ENCODE results near the gene KCNC3. TPM values are rescaled to one million over a fixed set of nuclear protein-coding genes. Genes with fewer than 3 reads are reported as not detected.

The KCNC3 gene
- total and polyA plus RNA-seq, 2 donors (not counting 3 experiments of a cell fraction or from before 2014, with no cell fraction given): 0.22 to 0.91 TPM

- Histone ChIP-seq H3K4me3 (replicated peaks in 1 of 3; ENCODE audit: insufficient read depth in 1 of 3, low read depth in 1 of 3, low read length in 3 of 3) (no peak overlapping the region), H2AFZ (ENCODE audit: low read depth, low read length) (no peak overlapping the region), H3K4me2 (ENCODE audit: insufficient read depth, low read length) (no peak overlapping the region), H3K27me3 (ENCODE audit: control insufficient read depth in 2 of 2, insufficient read depth in 2 of 2, low read length in 2 of 2) (peaks cover 21% of the 10 kb centered on the region in 2 experiments), H3K9me3 (replicated peaks; ENCODE audit: control insufficient read depth, insufficient read depth, low read length) (no peaks in the 10 kb centered on the region), H3K27ac (ENCODE audit: insufficient read depth, low read depth, low read length) (no peak overlapping the region), H4K20me1 (replicated peaks; ENCODE audit: control insufficient read depth, extremely low read depth, insufficient read depth, low read length) (no peaks in the 10 kb centered on the region), H3K79me2 (ENCODE audit: control insufficient read depth, insufficient read depth, low read length) (no peaks in the 10 kb centered on the region), H3K9ac (replicated peaks; ENCODE audit: extremely low read depth, insufficient read depth, low read length) (no peak overlapping the region), H3K9me1 (replicated peaks; ENCODE audit: control insufficient read depth, extremely low read depth, insufficient read depth, low read length) (no peaks in the 10 kb centered on the region), H3K36me3 (ENCODE audit: control insufficient read depth in 2 of 2, extremely low read depth in 1 of 2, insufficient read depth in 2 of 2, low read length in 2 of 2) (no peaks in the 10 kb centered on the region), H3K4me1 (ENCODE audit: control insufficient read depth, extremely low read depth, insufficient read depth, low read length) (no peaks in the 10 kb centered on the region)
- BruUV-seq (replicated peaks): no TSS peak
- dilution Hi-C loops (cut with MboI; ENCODE audit: extremely low pct_ligation_motif_present, low sequenced_read_pairs) (no loop called here), intact Hi-C loops (cut with micrococcal nuclease) (no loop called here)
- DNase-seq (ENCODE audit: low read depth, low spot score) (no peak), FAIRE-seq (no peak)
- ChIA-PET CTCF (interaction anchor here (1.0 kb wide), 1 partner anchor 68 kb away, joined by 3 read pairs; no protein-coding TSS in a partner anchor), POLR2A (no interaction called here)
- TF ChIP-seq POLR2A (IDR thresholded peaks at IDR 0.05; ENCODE audit: low read depth, low read length) (no peak), MAX (IDR thresholded peaks at IDR 0.05; ENCODE audit: insufficient read depth, insufficient read length) (no peak), GATA2 (IDR thresholded peaks at IDR 0.05; ENCODE audit: insufficient read depth, insufficient read length, low read depth, low read length) (no peak), JUN (IDR thresholded peaks at IDR 0.05; ENCODE audit: borderline replicate concordance, insufficient read depth, insufficient read length, low read depth) (no peak), MYC (IDR thresholded peaks at IDR 0.05; ENCODE audit: low read depth, low read length) (no peak), FOS (IDR thresholded peaks at IDR 0.05; ENCODE audit: borderline replicate concordance, insufficient read depth, low read length) (no peak)
These were observed 6.0 kb downstream of the KCNC3 start for GRCh38 chr19:50322931-50323781.

DNA sequence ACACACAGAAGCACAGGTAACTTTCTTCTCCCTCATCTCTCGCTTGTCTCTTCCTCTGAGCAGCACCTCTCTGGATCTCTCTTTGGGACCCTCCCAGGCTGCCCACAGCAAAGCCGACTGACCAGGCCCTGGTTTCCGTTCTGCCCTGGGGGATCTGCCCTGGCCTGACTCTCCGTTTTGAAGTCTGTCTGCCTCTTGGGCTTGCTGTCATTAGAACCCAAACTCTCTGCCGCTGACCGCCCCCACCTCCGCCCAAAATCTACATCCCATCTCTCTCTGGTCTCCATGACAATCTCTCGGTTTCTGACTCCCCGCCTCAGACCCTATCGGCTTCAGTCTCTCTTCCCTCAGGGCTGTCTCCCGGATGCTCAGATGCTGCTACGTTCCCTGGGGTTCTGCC is 6.9 kb downstream of the KCNC3 start:
- no peaks in the 10 kb centered on the region for H3K79me2 ChIP-seq (ENCODE audit: control insufficient read depth, insufficient read depth, low read length)
- DNase-seq (ENCODE audit: low read depth, low spot score) (no peak), FAIRE-seq (no peak)
- CTCF ChIA-PET: no interaction called here
- no peaks in the 10 kb centered on the region for H3K9me1 ChIP-seq (replicated peaks; ENCODE audit: control insufficient read depth, extremely low read depth, insufficient read depth, low read length)
- peaks cover 13 to 14% of the 10 kb centered on the region in 2 experiments for H3K27me3 ChIP-seq (ENCODE audit: control insufficient read depth in 2 of 2, insufficient read depth in 2 of 2, low read length in 2 of 2)
- intact Hi-C loops (cut with micrococcal nuclease): no loop called here
- dilution Hi-C loops (cut with MboI; ENCODE audit: extremely low pct_ligation_motif_present, low sequenced_read_pairs): no loop called here
- H3K4me3 ChIP-seq (replicated peaks in 1 of 3; ENCODE audit: insufficient read depth in 1 of 3, low read depth in 1 of 3, low read length in 3 of 3): no peak overlapping the region
- POLR2A ChIA-PET: no interaction called here
- H3K27ac ChIP-seq (ENCODE audit: insufficient read depth, low read depth, low read length): no peak overlapping the region
- TF ChIP-seq JUN (IDR thresholded peaks at IDR 0.05; ENCODE audit: borderline replicate concordance, insufficient read depth, insufficient read length, low read depth) (no peak), EZH2 (IDR thresholded peaks at IDR 0.05; ENCODE audit: borderline replicate concordance, low read depth, low read length, severe bottlenecking) (no peak), GATA2 (IDR thresholded peaks at IDR 0.05; ENCODE audit: insufficient read depth, insufficient read length, low read depth, low read length) (no peak), POLR2AphosphoS5 (IDR thresholded peaks at IDR 0.05; ENCODE audit: insufficient read depth, low read depth, low read length) (no peak), MAX (IDR thresholded peaks at IDR 0.05; ENCODE audit: insufficient read depth, insufficient read length) (no peak), FOS (IDR thresholded peaks at IDR 0.05; ENCODE audit: borderline replicate concordance, insufficient read depth, low read length) (no peak), POLR2A (IDR thresholded peaks at IDR 0.05; ENCODE audit: low read depth, low read length) (no peak), MYC (IDR thresholded peaks at IDR 0.05; ENCODE audit: low read depth, low read length) (no peak)
- TF ChIP-seq, protein P1, sequence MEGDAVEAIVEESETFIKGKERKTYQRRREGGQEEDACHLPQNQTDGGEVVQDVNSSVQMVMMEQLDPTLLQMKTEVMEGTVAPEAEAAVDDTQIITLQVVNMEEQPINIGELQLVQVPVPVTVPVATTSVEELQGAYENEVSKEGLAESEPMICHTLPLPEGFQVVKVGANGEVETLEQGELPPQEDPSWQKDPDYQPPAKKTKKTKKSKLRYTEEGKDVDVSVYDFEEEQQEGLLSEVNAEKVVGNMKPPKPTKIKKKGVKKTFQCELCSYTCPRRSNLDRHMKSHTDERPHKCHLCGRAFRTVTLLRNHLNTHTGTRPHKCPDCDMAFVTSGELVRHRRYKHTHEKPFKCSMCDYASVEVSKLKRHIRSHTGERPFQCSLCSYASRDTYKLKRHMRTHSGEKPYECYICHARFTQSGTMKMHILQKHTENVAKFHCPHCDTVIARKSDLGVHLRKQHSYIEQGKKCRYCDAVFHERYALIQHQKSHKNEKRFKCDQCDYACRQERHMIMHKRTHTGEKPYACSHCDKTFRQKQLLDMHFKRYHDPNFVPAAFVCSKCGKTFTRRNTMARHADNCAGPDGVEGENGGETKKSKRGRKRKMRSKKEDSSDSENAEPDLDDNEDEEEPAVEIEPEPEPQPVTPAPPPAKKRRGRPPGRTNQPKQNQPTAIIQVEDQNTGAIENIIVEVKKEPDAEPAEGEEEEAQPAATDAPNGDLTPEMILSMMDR (IDR thresholded peaks at IDR 0.05; ENCODE audit: extremely low read depth in 1 of 2, insufficient read depth in 1 of 2, low read depth in 1 of 2, low read length in 2 of 2): no peak
- no peak overlapping the region for H3K9ac ChIP-seq (replicated peaks; ENCODE audit: extremely low read depth, insufficient read depth, low read length)
- H3K4me1 ChIP-seq (ENCODE audit: control insufficient read depth, extremely low read depth, insufficient read depth, low read length): no peaks in the 10 kb centered on the region
- H3K9me3 ChIP-seq (replicated peaks; ENCODE audit: control insufficient read depth, insufficient read depth, low read length): no peaks in the 10 kb centered on the region
- no peak overlapping the region for H3K4me2 ChIP-seq (ENCODE audit: insufficient read depth, low read length)
- H4K20me1 ChIP-seq (replicated peaks; ENCODE audit: control insufficient read depth, extremely low read depth, insufficient read depth, low read length): no peaks in the 10 kb centered on the region
- no TSS peak for BruUV-seq (replicated peaks)
- H3K36me3 ChIP-seq (ENCODE audit: control insufficient read depth in 2 of 2, extremely low read depth in 1 of 2, insufficient read depth in 2 of 2, low read length in 2 of 2): no peaks in the 10 kb centered on the region
- no peak overlapping the region for H2AFZ ChIP-seq (ENCODE audit: low read depth, low read length)

Measured in endothelial cell of umbilical vein (primary cell).